CD4-positive, alpha-beta T cell (primary cell): ENCODE measurements around the gene VEPH1. TPM values are rescaled to one million over a fixed set of nuclear protein-coding genes. Genes with fewer than 3 reads are reported as not detected.

Experiments used
- ATAC-seq: fragments of 200-7000 bp; cut with Tn5 transposase; one replicate; pipeline ENCODE4 v1.10.0; 2022; ENCODE audit warnings: mild to moderate bottlenecking; ENCODE audit not compliant: poor library complexity
- CTCF ChIA-PET: fragments of 350-600 bp; sonication (Branson Sonifier 250); formaldehyde crosslinking; loops from one replicate; lab custom pipeline; 2021; ENCODE audit warnings: antibody characterized with exemption, inconsistent platforms; lab: Charles Lee
- POLR2A ChIA-PET: fragments of 350-600 bp; sonication (Branson Sonifier 250); formaldehyde crosslinking; loops from one replicate; lab custom pipeline; 2021; ENCODE audit warnings: antibody characterized with exemption, inconsistent platforms; lab: Charles Lee
- DNase-seq, 14 experiments: peaks; one replicate each; pipeline ENCODE4 v3.0.0-alpha.2; 2013 to 2020; ENCODE audit warnings: mixed read lengths in 2 of 14
- H3K27ac ChIP-seq, 2 donors: one replicate each; pipeline versions ENCODE4 v1.5.1 to v1.7.0; 2013; ENCODE audit warnings: low read length in 2 of 2, low read depth in 1 of 2, mild to moderate bottlenecking in 1 of 2
- H3K27me3 ChIP-seq, 2 experiments: 1 replicate in 1 of 2; 2 replicates in 1 of 2; pipeline versions ENCODE4 v1.6.1 to v1.7.0; 2013; ENCODE audit warnings: low read length in 2 of 2, control low read depth in 1 of 2, mild to moderate bottlenecking in 1 of 2, moderate library complexity in 1 of 2; ENCODE audit not compliant: insufficient read depth in 2 of 2, control insufficient read depth in 1 of 2
- H3K36me3 ChIP-seq: one replicate; pipeline ENCODE4 v1.6.1; 2013; ENCODE audit warnings: low read length, control low read depth; ENCODE audit not compliant: insufficient read depth
- H3K4me1 ChIP-seq: one replicate; pipeline ENCODE4 v1.6.1; 2013; ENCODE audit warnings: low read length, control low read depth; ENCODE audit not compliant: insufficient read depth
- H3K4me3 ChIP-seq: one replicate; pipeline ENCODE4 v1.5.1; 2013; ENCODE audit warnings: mild to moderate bottlenecking, low read length, moderate library complexity
- H3K9me3 ChIP-seq, 2 experiments: 1 replicate in 1 of 2; 2 replicates in 1 of 2; pipeline versions ENCODE4 v1.6.1 to v1.7.0; 2013; ENCODE audit warnings: low read length in 2 of 2, mild to moderate bottlenecking in 2 of 2, control low read depth in 1 of 2, moderate library complexity in 1 of 2; ENCODE audit not compliant: control insufficient read depth in 1 of 2, insufficient read depth in 1 of 2
- H3K27ac Mint-ChIP-seq: one replicate; pipeline ENCODE4 v1.8.0; 2020; ENCODE audit warnings: mixed read lengths
- H3K27me3 Mint-ChIP-seq: one replicate; pipeline ENCODE4 v1.8.0; 2021; ENCODE audit warnings: mixed read lengths
- H3K36me3 Mint-ChIP-seq: one replicate; pipeline ENCODE4 v1.8.0; 2021; ENCODE audit warnings: low read depth, mixed read lengths
- H3K4me1 Mint-ChIP-seq: one replicate; pipeline ENCODE4 v1.8.0; 2021; ENCODE audit warnings: low read depth, mixed read lengths
- H3K4me3 Mint-ChIP-seq: one replicate; pipeline ENCODE4 v1.8.0; 2020; ENCODE audit warnings: mild to moderate bottlenecking, mixed read lengths
- H3K9me3 Mint-ChIP-seq: one replicate; pipeline ENCODE4 v1.8.0; 2020; ENCODE audit warnings: mixed read lengths
- intact Hi-C, 2 experiments: fragments of 100-400 bp; cut with DNase I in 1 of 2; cut with micrococcal nuclease in 1 of 2; formaldehyde crosslinking; loops; one replicate each; pipeline versions ENCODE4 v1.15.1 to v1.9.0; 2023 to 2025; cut with DNase I, micrococcal nuclease
- total RNA-seq, 174 experiments: library from RNA in 2 of 174; stranded (reverse) in 2 of 174; gene quantifications; one replicate each; pipeline ENCODE4 v1.2.3 and lab custom pipeline; 2021 to 2026
- TF ChIP-seq, protein P1 (sequence below): fragments of 200-600 bp; IDR thresholded peaks from one replicate; pipeline ENCODE4 v1.8.0; 2022; ENCODE audit warnings: antibody characterized with exemption, mild to moderate bottlenecking

The VEPH1 gene
- total RNA-seq, 2 experiments from 2014 or later: not detected

- H3K4me1 ChIP-seq: no peaks in the 10 kb centered on the region
- peaks cover 0 to 2% of the 10 kb centered on the region in 2 experiments for H3K27me3 ChIP-seq
- no peak overlapping the region for H3K27ac ChIP-seq
- intact Hi-C loops: no loop called here
- Mint-ChIP-seq H3K4me1 (no peaks in the 10 kb centered on the region), H3K36me3 (no peaks in the 10 kb centered on the region), H3K4me3 (no peak overlapping the region), H3K27me3 (no peaks in the 10 kb centered on the region), H3K9me3 (no peaks in the 10 kb centered on the region), H3K27ac (no peak overlapping the region)
- ChIA-PET CTCF (no interaction called here), POLR2A (interaction anchor here (0.6 kb wide), 1 partner anchor 15 kb away, joined by 3 read pairs; no protein-coding TSS in a partner anchor)
- H3K36me3 ChIP-seq: no peaks in the 10 kb centered on the region
- no peaks in the 10 kb centered on the region for H3K9me3 ChIP-seq
- DNase-seq: no peak
- TF ChIP-seq, protein P1, sequence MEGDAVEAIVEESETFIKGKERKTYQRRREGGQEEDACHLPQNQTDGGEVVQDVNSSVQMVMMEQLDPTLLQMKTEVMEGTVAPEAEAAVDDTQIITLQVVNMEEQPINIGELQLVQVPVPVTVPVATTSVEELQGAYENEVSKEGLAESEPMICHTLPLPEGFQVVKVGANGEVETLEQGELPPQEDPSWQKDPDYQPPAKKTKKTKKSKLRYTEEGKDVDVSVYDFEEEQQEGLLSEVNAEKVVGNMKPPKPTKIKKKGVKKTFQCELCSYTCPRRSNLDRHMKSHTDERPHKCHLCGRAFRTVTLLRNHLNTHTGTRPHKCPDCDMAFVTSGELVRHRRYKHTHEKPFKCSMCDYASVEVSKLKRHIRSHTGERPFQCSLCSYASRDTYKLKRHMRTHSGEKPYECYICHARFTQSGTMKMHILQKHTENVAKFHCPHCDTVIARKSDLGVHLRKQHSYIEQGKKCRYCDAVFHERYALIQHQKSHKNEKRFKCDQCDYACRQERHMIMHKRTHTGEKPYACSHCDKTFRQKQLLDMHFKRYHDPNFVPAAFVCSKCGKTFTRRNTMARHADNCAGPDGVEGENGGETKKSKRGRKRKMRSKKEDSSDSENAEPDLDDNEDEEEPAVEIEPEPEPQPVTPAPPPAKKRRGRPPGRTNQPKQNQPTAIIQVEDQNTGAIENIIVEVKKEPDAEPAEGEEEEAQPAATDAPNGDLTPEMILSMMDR: no peak
- no peak overlapping the region for H3K4me3 ChIP-seq
- ATAC-seq: no peak
Measured at GRCh38 chr3:157398598-157398997, 104.6 kb downstream of the VEPH1 start.

DNA sequence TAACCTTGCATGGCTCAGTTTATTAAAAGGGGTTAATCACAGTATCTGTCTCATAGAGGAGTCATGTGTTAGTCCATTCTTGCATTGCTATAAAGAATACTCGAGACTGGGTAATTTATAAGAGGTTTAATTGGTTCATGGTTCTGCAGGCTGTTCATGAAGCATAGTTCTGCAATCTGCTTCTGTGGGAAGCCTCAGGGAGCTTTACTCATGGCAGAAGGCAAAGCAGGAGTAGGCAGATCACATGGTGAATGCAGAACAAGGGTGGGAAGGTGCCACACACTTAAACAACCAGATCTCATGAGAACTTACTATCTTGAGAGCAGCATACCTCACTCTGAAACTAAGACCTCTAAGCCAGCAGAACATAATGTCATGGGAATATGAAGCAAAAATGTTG, 108.8 kb downstream of the VEPH1 start:
- Mint-ChIP-seq H3K27ac (no peak overlapping the region), H3K9me3 (peaks cover 12% of the 10 kb centered on the region), H3K4me3 (no peak overlapping the region), H3K27me3 (no peaks in the 10 kb centered on the region), H3K4me1 (no peaks in the 10 kb centered on the region), H3K36me3 (no peaks in the 10 kb centered on the region)
- Histone ChIP-seq H3K27ac (no peak overlapping the region), H3K4me3 (no peak overlapping the region), H3K4me1 (no peaks in the 10 kb centered on the region), H3K36me3 (no peaks in the 10 kb centered on the region), H3K9me3 (no peaks in the 10 kb centered on the region), H3K27me3 (peaks cover 0 to 2% of the 10 kb centered on the region in 2 experiments)
- TF ChIP-seq, protein P1: no peak
- intact Hi-C loops: no loop called here
- ChIA-PET CTCF (no interaction called here), POLR2A (no interaction called here)
- DNase-seq: no peak
- no peak for ATAC-seq

GRCh38 chr3:157393113-157393512, 110.1 kb downstream of the VEPH1 start:
- no peak overlapping the region for H3K4me3 Mint-ChIP-seq
- H3K9me3 ChIP-seq: no peaks in the 10 kb centered on the region
- intact Hi-C loops: no loop called here
- H3K27ac Mint-ChIP-seq: no peak overlapping the region
- no peaks in the 10 kb centered on the region for H3K36me3 Mint-ChIP-seq
- ATAC-seq (no peak), DNase-seq (no peak)
- H3K4me1 ChIP-seq: no peaks in the 10 kb centered on the region
- no peak overlapping the region for H3K27ac ChIP-seq
- ChIA-PET CTCF (no interaction called here), POLR2A (no interaction called here)
- TF ChIP-seq, protein P1: no peak
- no peaks in the 10 kb centered on the region for H3K27me3 Mint-ChIP-seq
- no peaks in the 10 kb centered on the region for H3K4me1 Mint-ChIP-seq
- no peaks in the 10 kb centered on the region for H3K36me3 ChIP-seq
- peaks cover 12% of the 10 kb centered on the region for H3K9me3 Mint-ChIP-seq
- peaks cover 0 to 2% of the 10 kb centered on the region in 2 experiments for H3K27me3 ChIP-seq
- H3K4me3 ChIP-seq: no peak overlapping the region
